ENCODE results near the gene MYO7B.

MYO7B gene

DNA sequence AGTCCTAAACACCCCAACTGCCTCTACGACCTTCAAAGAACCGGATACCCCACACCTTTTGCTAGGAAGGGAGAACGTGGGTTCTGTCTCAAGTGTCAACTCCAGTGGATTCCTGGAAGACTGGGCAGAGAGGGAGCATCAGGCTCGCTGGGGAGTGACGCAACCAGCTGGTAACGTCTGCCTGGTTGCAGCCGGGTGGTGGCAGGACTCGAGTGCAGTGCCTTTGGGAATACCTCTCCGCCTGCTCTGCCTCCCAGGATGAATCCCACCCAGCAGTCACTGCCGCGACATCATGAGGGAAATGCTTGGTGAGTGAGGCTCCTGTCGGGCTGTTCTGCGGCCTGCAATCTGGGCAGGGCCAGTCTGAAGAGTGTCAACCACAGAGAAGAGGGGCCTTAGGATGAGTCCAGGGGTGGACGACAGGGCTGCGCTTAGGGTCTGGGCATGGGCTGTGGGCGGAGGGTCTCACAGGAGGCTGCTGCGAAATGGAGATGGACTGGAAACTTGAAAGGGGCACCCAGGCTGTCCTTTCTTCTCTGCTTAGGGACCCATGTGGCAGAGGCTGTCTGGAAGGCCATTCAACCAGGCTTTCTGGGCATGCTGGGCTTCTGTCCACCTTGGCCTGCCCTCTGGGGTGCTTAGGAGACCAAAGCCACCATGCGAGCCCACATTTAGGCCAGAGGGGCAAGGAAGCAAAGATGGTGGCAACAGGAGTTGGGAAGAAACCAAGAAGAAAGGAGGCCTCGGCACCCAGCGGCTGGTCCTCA, 123.3 kb downstream of the MYO7B start:
- DNase-seq (ENCODE audit: low read depth) = no peak
- H3K4me3 ChIP-seq (replicated peaks; ENCODE audit: low read depth, low read length) = no peak overlapping the region
- no peak for TF ChIP-seq CTCF (IDR thresholded peaks at IDR 0.05; ENCODE audit: low read length, missing control alignments)

- peak; percentile 19 for DNase-seq (ENCODE audit: low read depth)
- H3K4me3 ChIP-seq (replicated peaks; ENCODE audit: low read depth, low read length) = no peak overlapping the region
- no peak for TF ChIP-seq CTCF (IDR thresholded peaks at IDR 0.05; ENCODE audit: low read length, missing control alignments)
Observed at GRCh38 chr2:127659408-127660290, 124.2 kb downstream of the MYO7B start.

GRCh38 chr2:127660291-127660578, 124.8 kb downstream of the MYO7B start:
- DNase-seq (ENCODE audit: low read depth) = no peak
- TF ChIP-seq CTCF (IDR thresholded peaks at IDR 0.05; ENCODE audit: low read length, missing control alignments) = no peak
- no peak overlapping the region for H3K4me3 ChIP-seq (replicated peaks; ENCODE audit: low read depth, low read length)

DNA sequence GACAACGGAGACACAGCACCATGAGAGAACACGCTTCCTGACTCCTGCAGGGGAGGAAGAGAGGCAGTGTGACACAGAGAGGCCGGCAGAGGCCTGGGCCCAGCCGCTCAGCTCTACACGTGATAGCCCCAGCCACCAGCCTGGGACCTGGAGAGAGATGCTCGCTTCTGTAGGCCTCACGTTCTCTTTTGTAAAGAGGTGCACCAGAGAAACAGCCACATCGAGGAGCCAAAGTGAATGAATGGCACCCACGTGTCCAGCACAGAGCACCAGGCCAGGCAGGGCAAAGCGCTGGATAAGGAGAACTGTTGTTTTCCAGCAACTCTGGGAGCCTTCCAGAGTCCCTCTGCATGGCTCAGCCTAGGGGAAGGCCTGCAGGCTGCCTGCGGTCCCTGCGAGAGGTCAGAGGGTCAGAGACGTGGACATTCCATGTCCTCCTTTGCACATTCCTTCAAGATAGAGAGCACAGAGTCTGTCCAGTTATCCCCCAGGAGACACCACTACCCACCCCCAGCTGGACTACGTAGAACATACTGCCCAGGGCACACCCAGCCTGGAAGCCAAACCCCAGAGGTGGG, 125.7 kb downstream of the MYO7B start:
- DNase-seq (ENCODE audit: low read depth) = peak; percentile 40
- no peak for TF ChIP-seq CTCF (IDR thresholded peaks at IDR 0.05; ENCODE audit: low read length, missing control alignments)
- no peak overlapping the region for H3K4me3 ChIP-seq (replicated peaks; ENCODE audit: low read depth, low read length)

- no peak for TF ChIP-seq CTCF (IDR thresholded peaks at IDR 0.05; ENCODE audit: low read length, missing control alignments)
- no peak for DNase-seq (ENCODE audit: low read depth)
- H3K4me3 ChIP-seq (replicated peaks; ENCODE audit: low read depth, low read length) = no peak overlapping the region
Observed at GRCh38 chr2:127661949-127662510, 126.5 kb downstream of the MYO7B start.

DNA sequence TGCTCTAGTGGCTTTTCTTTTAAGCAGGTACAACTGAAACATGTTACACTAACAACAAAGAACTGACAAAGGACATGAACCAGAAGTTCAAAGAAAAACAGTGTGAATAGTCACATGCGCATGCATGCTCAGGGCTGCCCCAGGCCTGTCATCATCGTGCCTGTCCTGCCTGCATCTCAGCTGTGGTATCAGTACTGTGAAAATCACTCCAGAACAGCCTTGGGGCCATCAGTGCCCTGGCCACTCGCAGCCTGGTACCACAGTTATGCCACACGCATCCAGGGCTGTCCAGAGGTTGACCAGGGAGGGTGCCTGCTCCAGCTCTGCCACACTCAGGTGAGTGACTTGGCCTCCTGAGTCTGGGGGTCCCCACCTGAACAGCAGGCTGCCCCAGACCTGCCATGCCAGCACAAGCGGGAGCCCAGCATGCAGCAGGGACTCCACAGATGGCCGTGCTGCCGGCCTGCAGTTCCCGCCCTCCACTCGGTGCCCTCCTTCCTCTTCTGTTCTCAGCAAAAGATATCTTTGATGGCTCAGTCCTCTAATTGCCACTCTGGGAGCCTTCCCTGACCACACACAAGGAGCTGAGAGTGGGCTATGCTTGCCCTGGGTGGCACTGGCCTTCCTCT, 127.6 kb downstream of the MYO7B start:
- TF ChIP-seq CTCF (IDR thresholded peaks at IDR 0.05; ENCODE audit: low read length, missing control alignments) = no peak

More for the DNA sequence above, 127.6 kb downstream of the MYO7B start:
- no peak for DNase-seq (ENCODE audit: low read depth)
- no peak overlapping the region for H3K4me3 ChIP-seq (replicated peaks; ENCODE audit: low read depth, low read length)
